HEK293 (cell line): ENCODE results near the gene UBAP2.

Experiments used
- HOXC10 ChIP-seq: sonication (generic); formaldehyde crosslinking; IDR thresholded peaks from 2 replicates; pipeline ENCODE4 v1.8.1; 2023; ENCODE audit warnings: mild to moderate bottlenecking, missing genetic modification reagents
- SP2 ChIP-seq: fragments of 450-650 bp; formaldehyde crosslinking; IDR thresholded peaks from 2 replicates; pipeline ENCODE4 v1.5.1; 2016; ENCODE audit warnings: missing biosample characterization, missing genetic modification characterization
- ZBTB1 ChIP-seq: fragments of 450-650 bp; formaldehyde crosslinking; IDR thresholded peaks from 2 replicates; pipeline ENCODE4 v1.5.1; 2016; ENCODE audit warnings: missing biosample characterization, missing genetic modification characterization
- ZBTB20 ChIP-seq: fragments of 450-650 bp; formaldehyde crosslinking; IDR thresholded peaks from 2 replicates; pipeline ENCODE4 v1.5.1; 2016; ENCODE audit warnings: missing biosample characterization, missing genetic modification characterization
- ZNF561 ChIP-seq: fragments of 450-650 bp; IDR thresholded peaks from 2 replicates; pipeline ENCODE4 v1.5.1; 2018; ENCODE audit warnings: missing biosample characterization, missing genetic modification characterization, borderline replicate concordance
- ZNF600 ChIP-seq: fragments of 450-650 bp; formaldehyde crosslinking; IDR thresholded peaks from 2 replicates; pipeline ENCODE4 v1.5.1; 2016; ENCODE audit warnings: missing biosample characterization, missing genetic modification characterization
- ZNF670 ChIP-seq: fragments of 450-650 bp; formaldehyde crosslinking; IDR thresholded peaks from 2 replicates; pipeline ENCODE4 v1.5.1; 2016; ENCODE audit warnings: missing biosample characterization, missing genetic modification characterization, low read depth
- ZNF747 ChIP-seq: fragments of 450-650 bp; formaldehyde crosslinking; IDR thresholded peaks from 2 replicates; pipeline ENCODE4 v1.5.1; 2016; ENCODE audit warnings: missing biosample characterization, missing genetic modification characterization
- TF ChIP-seq, protein P1 (sequence below): fragments of 450-650 bp; formaldehyde crosslinking; IDR thresholded peaks from 2 replicates; pipeline ENCODE4 v1.5.1; 2016; ENCODE audit warnings: missing biosample characterization, missing genetic modification characterization
- TF ChIP-seq, protein P2 (sequence below): fragments of 450-650 bp; formaldehyde crosslinking; IDR thresholded peaks from 2 replicates; pipeline ENCODE4 v1.5.1; 2016; ENCODE audit warnings: missing biosample characterization, missing genetic modification characterization
- TF ChIP-seq, protein P3 (sequence below): fragments of 450-650 bp; formaldehyde crosslinking; IDR thresholded peaks from 2 replicates; pipeline ENCODE4 v1.5.1; 2016; ENCODE audit warnings: missing biosample characterization, missing genetic modification characterization, borderline replicate concordance

DNA sequence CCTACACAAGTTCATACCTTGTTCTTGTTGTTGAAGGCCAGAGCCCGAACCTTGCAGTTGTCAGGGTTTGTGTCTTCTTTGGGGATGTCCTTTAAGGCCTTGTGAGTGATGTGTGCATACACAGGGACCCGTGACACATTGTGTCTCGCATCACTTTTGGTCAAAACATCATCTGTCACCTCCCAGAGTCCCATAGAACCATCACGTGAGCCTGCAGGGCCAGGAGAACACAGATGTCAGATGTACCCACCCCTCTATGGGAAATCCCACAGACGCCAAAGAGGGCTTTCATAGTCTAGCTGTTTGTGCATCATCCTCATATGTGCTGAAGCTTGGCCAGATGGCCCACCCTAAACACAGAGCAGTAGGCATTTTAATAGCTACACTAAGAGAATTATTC lies 49.6 kb upstream of the UBAP2 start:
- TF ChIP-seq, protein P1, sequence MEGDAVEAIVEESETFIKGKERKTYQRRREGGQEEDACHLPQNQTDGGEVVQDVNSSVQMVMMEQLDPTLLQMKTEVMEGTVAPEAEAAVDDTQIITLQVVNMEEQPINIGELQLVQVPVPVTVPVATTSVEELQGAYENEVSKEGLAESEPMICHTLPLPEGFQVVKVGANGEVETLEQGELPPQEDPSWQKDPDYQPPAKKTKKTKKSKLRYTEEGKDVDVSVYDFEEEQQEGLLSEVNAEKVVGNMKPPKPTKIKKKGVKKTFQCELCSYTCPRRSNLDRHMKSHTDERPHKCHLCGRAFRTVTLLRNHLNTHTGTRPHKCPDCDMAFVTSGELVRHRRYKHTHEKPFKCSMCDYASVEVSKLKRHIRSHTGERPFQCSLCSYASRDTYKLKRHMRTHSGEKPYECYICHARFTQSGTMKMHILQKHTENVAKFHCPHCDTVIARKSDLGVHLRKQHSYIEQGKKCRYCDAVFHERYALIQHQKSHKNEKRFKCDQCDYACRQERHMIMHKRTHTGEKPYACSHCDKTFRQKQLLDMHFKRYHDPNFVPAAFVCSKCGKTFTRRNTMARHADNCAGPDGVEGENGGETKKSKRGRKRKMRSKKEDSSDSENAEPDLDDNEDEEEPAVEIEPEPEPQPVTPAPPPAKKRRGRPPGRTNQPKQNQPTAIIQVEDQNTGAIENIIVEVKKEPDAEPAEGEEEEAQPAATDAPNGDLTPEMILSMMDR (tag by site-specific recombination) = no peak
- TF ChIP-seq ZNF561 (tag by site-specific recombination) (no peak), ZNF600 (tag by site-specific recombination) (no peak), HOXC10 (no peak), SP2 (tag by site-specific recombination) (no peak), ZBTB20 (no peak), ZBTB1 (tag by site-specific recombination) (no peak), ZNF670 (no peak), ZNF747 (tag by site-specific recombination) (no peak)
- TF ChIP-seq, protein P2, sequence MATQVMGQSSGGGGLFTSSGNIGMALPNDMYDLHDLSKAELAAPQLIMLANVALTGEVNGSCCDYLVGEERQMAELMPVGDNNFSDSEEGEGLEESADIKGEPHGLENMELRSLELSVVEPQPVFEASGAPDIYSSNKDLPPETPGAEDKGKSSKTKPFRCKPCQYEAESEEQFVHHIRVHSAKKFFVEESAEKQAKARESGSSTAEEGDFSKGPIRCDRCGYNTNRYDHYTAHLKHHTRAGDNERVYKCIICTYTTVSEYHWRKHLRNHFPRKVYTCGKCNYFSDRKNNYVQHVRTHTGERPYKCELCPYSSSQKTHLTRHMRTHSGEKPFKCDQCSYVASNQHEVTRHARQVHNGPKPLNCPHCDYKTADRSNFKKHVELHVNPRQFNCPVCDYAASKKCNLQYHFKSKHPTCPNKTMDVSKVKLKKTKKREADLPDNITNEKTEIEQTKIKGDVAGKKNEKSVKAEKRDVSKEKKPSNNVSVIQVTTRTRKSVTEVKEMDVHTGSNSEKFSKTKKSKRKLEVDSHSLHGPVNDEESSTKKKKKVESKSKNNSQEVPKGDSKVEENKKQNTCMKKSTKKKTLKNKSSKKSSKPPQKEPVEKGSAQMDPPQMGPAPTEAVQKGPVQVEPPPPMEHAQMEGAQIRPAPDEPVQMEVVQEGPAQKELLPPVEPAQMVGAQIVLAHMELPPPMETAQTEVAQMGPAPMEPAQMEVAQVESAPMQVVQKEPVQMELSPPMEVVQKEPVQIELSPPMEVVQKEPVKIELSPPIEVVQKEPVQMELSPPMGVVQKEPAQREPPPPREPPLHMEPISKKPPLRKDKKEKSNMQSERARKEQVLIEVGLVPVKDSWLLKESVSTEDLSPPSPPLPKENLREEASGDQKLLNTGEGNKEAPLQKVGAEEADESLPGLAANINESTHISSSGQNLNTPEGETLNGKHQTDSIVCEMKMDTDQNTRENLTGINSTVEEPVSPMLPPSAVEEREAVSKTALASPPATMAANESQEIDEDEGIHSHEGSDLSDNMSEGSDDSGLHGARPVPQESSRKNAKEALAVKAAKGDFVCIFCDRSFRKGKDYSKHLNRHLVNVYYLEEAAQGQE = no peak
- TF ChIP-seq, protein P3, sequence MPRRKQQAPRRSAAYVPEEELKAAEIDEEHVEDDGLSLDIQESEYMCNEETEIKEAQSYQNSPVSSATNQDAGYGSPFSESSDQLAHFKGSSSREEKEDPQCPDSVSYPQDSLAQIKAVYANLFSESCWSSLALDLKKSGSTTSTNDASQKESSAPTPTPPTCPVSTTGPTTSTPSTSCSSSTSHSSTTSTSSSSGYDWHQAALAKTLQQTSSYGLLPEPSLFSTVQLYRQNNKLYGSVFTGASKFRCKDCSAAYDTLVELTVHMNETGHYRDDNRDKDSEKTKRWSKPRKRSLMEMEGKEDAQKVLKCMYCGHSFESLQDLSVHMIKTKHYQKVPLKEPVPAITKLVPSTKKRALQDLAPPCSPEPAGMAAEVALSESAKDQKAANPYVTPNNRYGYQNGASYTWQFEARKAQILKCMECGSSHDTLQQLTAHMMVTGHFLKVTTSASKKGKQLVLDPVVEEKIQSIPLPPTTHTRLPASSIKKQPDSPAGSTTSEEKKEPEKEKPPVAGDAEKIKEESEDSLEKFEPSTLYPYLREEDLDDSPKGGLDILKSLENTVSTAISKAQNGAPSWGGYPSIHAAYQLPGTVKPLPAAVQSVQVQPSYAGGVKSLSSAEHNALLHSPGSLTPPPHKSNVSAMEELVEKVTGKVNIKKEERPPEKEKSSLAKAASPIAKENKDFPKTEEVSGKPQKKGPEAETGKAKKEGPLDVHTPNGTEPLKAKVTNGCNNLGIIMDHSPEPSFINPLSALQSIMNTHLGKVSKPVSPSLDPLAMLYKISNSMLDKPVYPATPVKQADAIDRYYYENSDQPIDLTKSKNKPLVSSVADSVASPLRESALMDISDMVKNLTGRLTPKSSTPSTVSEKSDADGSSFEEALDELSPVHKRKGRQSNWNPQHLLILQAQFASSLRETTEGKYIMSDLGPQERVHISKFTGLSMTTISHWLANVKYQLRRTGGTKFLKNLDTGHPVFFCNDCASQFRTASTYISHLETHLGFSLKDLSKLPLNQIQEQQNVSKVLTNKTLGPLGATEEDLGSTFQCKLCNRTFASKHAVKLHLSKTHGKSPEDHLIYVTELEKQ (tag by site-specific recombination) = no peak
